Endothelial cell of umbilical vein (primary cell): ENCODE measurements around the gene PLA2R1. TPM values are rescaled to one million over a fixed set of nuclear protein-coding genes. Genes with fewer than 3 reads are reported as not detected.

Experiments
- BruUV-seq: library from RNA; stranded (reverse); fragments of 400-500 nt; replicated peaks from 2 replicates; lab custom pipeline; 2021; lab: Mats Ljungman, UMichigan
- CTCF ChIA-PET: fragments of 300-600, 350-600 bp; sonication (Branson Sonifier 250); formaldehyde crosslinking; loops from one replicate; lab custom pipeline; 2021; ENCODE audit warnings: antibody characterized with exemption, inconsistent platforms; lab: Charles Lee
- POLR2A ChIA-PET: fragments of 300-600, 350-600 bp; sonication (Branson Sonifier 250); formaldehyde crosslinking; loops from one replicate; lab custom pipeline; 2021; ENCODE audit warnings: antibody characterized with exemption, inconsistent platforms; lab: Charles Lee
- DNase-seq: peaks from one replicate; pipeline ENCODE4 v3.0.0-alpha.2; 2011; ENCODE audit warnings: low read depth, low spot score
- FAIRE-seq: peaks from 2 replicates; lab custom pipeline; 2011; peaks lifted over from hg19 to GRCh38; lab: Jason Lieb, UNC
- H2AFZ ChIP-seq: 2 replicates; pipeline ENCODE4 v1.6.0; 2012; ENCODE audit warnings: low read depth, low read length, control low read depth, inconsistent platforms
- H3K27ac ChIP-seq: 2 replicates; pipeline ENCODE4 v1.5.1; 2011; ENCODE audit warnings: low read depth, mild to moderate bottlenecking, control low read depth, low read length, moderate library complexity; ENCODE audit not compliant: insufficient read depth
- H3K27me3 ChIP-seq, 2 experiments: 2 replicates each; pipeline versions ENCODE4 v1.6.0 to v1.6.1; 2011; ENCODE audit warnings: low read length in 2 of 2, mixed read lengths in 1 of 2; ENCODE audit not compliant: control insufficient read depth in 2 of 2, insufficient read depth in 2 of 2
- H3K36me3 ChIP-seq, 2 experiments: 2 replicates in 1 of 2; 3 replicates in 1 of 2; pipeline ENCODE4 v1.5.1; 2011; ENCODE audit warnings: low read length in 2 of 2, mild to moderate bottlenecking in 1 of 2, moderate library complexity in 1 of 2; ENCODE audit not compliant: control insufficient read depth in 2 of 2, insufficient read depth in 2 of 2; ENCODE audit errors: extremely low read depth in 1 of 2
- H3K4me1 ChIP-seq: 3 replicates; pipeline ENCODE4 v1.5.1; 2011; ENCODE audit warnings: mild to moderate bottlenecking, low read length; ENCODE audit not compliant: control insufficient read depth, insufficient read depth; ENCODE audit errors: extremely low read depth
- H3K4me2 ChIP-seq: 2 replicates; pipeline ENCODE4 v1.6.1; 2011; ENCODE audit warnings: low read length, control low read depth, mixed read lengths; ENCODE audit not compliant: insufficient read depth
- H3K4me3 ChIP-seq, 3 experiments: fragments of 200-600 bp in 1 of 3; sonication (generic), shearing (Covaris generic) in 1 of 3; replicated peaks in 1 of 3; 2 replicates each; pipeline ENCODE4 v1.5.1; 2011 to 2016; ENCODE audit warnings: control low read depth in 3 of 3, low read length in 3 of 3, mild to moderate bottlenecking in 2 of 3, inconsistent platforms in 1 of 3, low read depth in 1 of 3, moderate library complexity in 1 of 3; ENCODE audit not compliant: insufficient read depth in 1 of 3
- H3K79me2 ChIP-seq: 2 replicates; pipeline ENCODE4 v1.6.0; 2012; ENCODE audit warnings: low read length, inconsistent platforms; ENCODE audit not compliant: control insufficient read depth, insufficient read depth
- H3K9ac ChIP-seq: replicated peaks from 2 replicates; pipeline ENCODE3; 2011; ENCODE audit warnings: low read length, control low read depth; ENCODE audit not compliant: insufficient read depth; ENCODE audit errors: extremely low read depth
- H3K9me1 ChIP-seq: replicated peaks from 3 replicates; pipeline ENCODE4 v1.6.0; 2011; ENCODE audit warnings: mild to moderate bottlenecking, low read length; ENCODE audit not compliant: control insufficient read depth, insufficient read depth; ENCODE audit errors: extremely low read depth
- H3K9me3 ChIP-seq: replicated peaks from 2 replicates; pipeline ENCODE4 v1.5.1; 2012; ENCODE audit warnings: low read length, inconsistent platforms; ENCODE audit not compliant: control insufficient read depth, insufficient read depth
- H4K20me1 ChIP-seq: replicated peaks from 2 replicates; pipeline ENCODE3; 2011; ENCODE audit warnings: mild to moderate bottlenecking, low read length; ENCODE audit not compliant: control insufficient read depth, insufficient read depth; ENCODE audit errors: extremely low read depth
- FOS ChIP-seq: IDR thresholded peaks from 2 replicates; pipeline ENCODE4 v1.6.1; 2011; ENCODE audit warnings: mild to moderate bottlenecking, low read length, moderate library complexity, borderline replicate concordance; ENCODE audit not compliant: insufficient read depth
- GATA2 ChIP-seq: IDR thresholded peaks from 2 replicates; pipeline ENCODE4 v1.7.0; 2011; ENCODE audit warnings: low read depth, mild to moderate bottlenecking, moderate library complexity, mixed read lengths, low read length; ENCODE audit not compliant: insufficient read length, insufficient read depth
- JUN ChIP-seq: IDR thresholded peaks from 2 replicates; pipeline ENCODE4 v1.6.1; 2011; ENCODE audit warnings: borderline replicate concordance, low read depth; ENCODE audit not compliant: insufficient read length, insufficient read depth
- dilution Hi-C: fragments of 300-500 bp; cut with MboI; formaldehyde crosslinking; loops from one replicate; pipeline ENCODE4 v1.15.0; 2019; ENCODE audit warnings: low sequenced_read_pairs; ENCODE audit not compliant: extremely low pct_ligation_motif_present
- intact Hi-C: fragments of 100-400 bp; cut with micrococcal nuclease; formaldehyde crosslinking; loops from one replicate; pipeline ENCODE4 v1.10.0; 2022
- polyA plus RNA-seq, 4 experiments: library from polyadenylated mRNA; depleted of rRNA in 3 of 4; stranded (reverse) in 3 of 4; unstranded in 1 of 4; fragments of >200 nt; gene quantifications; 2 replicates each; pipeline versions ENCODE4 v1.2.1 to v1.2.3, GENCODE V29; 2011 to 2012; ENCODE audit warnings: missing spikeins in 1 of 4
- total RNA-seq: library from RNA; stranded (reverse); gene quantifications from 2 replicates; pipeline ENCODE4 v1.2.3, GENCODE V29; 2021

The PLA2R1 gene
- total and polyA plus RNA-seq, 2 donors (not counting 3 experiments of a cell fraction or from before 2014, with no cell fraction given), result 6.9 to 14.4 TPM

DNA sequence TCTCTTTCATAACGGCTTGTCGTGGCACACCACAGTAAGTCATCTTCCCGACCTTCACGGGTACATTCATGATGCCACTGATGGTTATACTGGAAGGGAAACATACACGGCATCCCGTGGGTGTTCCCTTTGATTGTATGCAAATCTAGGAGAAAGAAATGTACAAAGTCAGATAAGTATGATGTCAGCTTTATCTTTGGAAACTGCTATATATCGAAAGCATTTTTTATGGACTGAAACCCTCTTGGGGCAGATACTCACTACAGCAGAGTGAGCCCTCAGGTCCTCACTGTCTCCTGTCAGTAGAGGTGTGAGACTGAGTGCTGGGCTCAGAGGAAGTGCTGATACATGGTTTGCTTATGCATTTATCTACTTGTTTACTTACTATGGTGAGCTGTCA, 20.4 kb downstream of the PLA2R1 start:
- DNase-seq (peak; percentile 59), FAIRE-seq (no peak)
- dilution Hi-C loops, result no loop called here

GRCh38 chr2:160041091-160041490, 21.3 kb downstream of the PLA2R1 start:
- peaks cover 49% of the 10 kb centered on the region for H3K4me1 ChIP-seq
- FAIRE-seq, result no peak
- H2AFZ ChIP-seq, result no peak overlapping the region
- H3K9me1 ChIP-seq, result no peaks in the 10 kb centered on the region
- intact Hi-C loops (no loop called here), dilution Hi-C loops (no loop called here)
- H3K9ac ChIP-seq, result no peak overlapping the region
- ChIA-PET CTCF (interaction anchor here (0.6 to 2.9 kb wide), 7 partner anchors 8 to 1023 kb away, joined by 3 to 12 read pairs (median 3); no protein-coding TSS in a partner anchor), POLR2A (no interaction called here)
- peaks cover 2 to 4% of the 10 kb centered on the region in 2 experiments for H3K36me3 ChIP-seq
- H4K20me1 ChIP-seq, result no peaks in the 10 kb centered on the region
- peak overlapping the region; percentile 42 for H3K27ac ChIP-seq
- no peak overlapping the region for H3K4me3 ChIP-seq
- no TSS peak for BruUV-seq
- H3K79me2 ChIP-seq, result no peaks in the 10 kb centered on the region
- peak; percentile 68 for DNase-seq
- TF ChIP-seq FOS (peak; percentile 31), JUN (no peak)
- no peaks in the 10 kb centered on the region for H3K27me3 ChIP-seq
- no peaks in the 10 kb centered on the region for H3K9me3 ChIP-seq
- peak overlapping the region; percentile 5 for H3K4me2 ChIP-seq

More for the DNA sequence above, 20.4 kb downstream of the PLA2R1 start:
- H3K9me3 ChIP-seq, result no peaks in the 10 kb centered on the region
- no peaks in the 10 kb centered on the region for H3K27me3 ChIP-seq
- H3K4me3 ChIP-seq, result no peak overlapping the region
- peak overlapping the region; percentile 30 for H3K27ac ChIP-seq
- no peaks in the 10 kb centered on the region for H3K9me1 ChIP-seq
- CTCF ChIA-PET, result interaction anchor here (0.6 to 2.9 kb wide), 5 partner anchors 10 to 1022 kb away, joined by 3 to 12 read pairs (median 3); no protein-coding TSS in a partner anchor
- BruUV-seq, result no TSS peak
- TF ChIP-seq GATA2, result no peak
- H3K79me2 ChIP-seq, result peaks cover 2% of the 10 kb centered on the region
- H3K4me2 ChIP-seq, result peak overlapping the region; percentile 25
- no peak overlapping the region for H2AFZ ChIP-seq
- H3K4me1 ChIP-seq, result peaks cover 49% of the 10 kb centered on the region
- intact Hi-C loops, result no loop called here
- POLR2A ChIA-PET, result no interaction called here
- no peaks in the 10 kb centered on the region for H4K20me1 ChIP-seq
- H3K36me3 ChIP-seq, result peaks cover 2 to 4% of the 10 kb centered on the region in 2 experiments
- no peak overlapping the region for H3K9ac ChIP-seq
